DND-41 (cell line): Measurements from ENCODE around the gene PRKAR2B.

Source experiments
- ATAC-seq: fragments of 200-7000 bp; cut with Tn5 transposase; 3 replicates; pipeline ENCODE4 v1.9.1; 2021; ENCODE audit warnings: low read depth; ENCODE audit not compliant: insufficient read depth
- DNase-seq: peaks from one replicate; pipeline ENCODE4 v3.0.0-alpha.2; 2020
- H2AFZ ChIP-seq: 2 replicates; pipeline ENCODE4 v1.6.0; 2012; ENCODE audit warnings: low read depth, low read length
- H3K27ac ChIP-seq: 2 replicates; pipeline ENCODE4 v1.5.1; 2012; ENCODE audit warnings: low read length, inconsistent platforms
- H3K27me3 ChIP-seq: fragments of 200-600 bp; sonication (generic); 2 replicates; pipeline ENCODE4 v1.6.0; 2012; ENCODE audit warnings: low read length, mild to moderate bottlenecking, inconsistent platforms; ENCODE audit not compliant: insufficient read depth, poor library complexity
- H3K36me3 ChIP-seq: 2 replicates; pipeline ENCODE4 v1.5.1; 2012; ENCODE audit warnings: low read length, inconsistent platforms; ENCODE audit not compliant: insufficient read depth
- H3K4me1 ChIP-seq: 2 replicates; pipeline ENCODE4 v1.5.1; 2012; ENCODE audit warnings: mild to moderate bottlenecking, low read length; ENCODE audit not compliant: insufficient read depth
- H3K4me2 ChIP-seq: 2 replicates; pipeline ENCODE4 v1.6.0; 2012; ENCODE audit warnings: mild to moderate bottlenecking, moderate library complexity, low read length, inconsistent platforms; ENCODE audit not compliant: insufficient read depth
- H3K4me3 ChIP-seq, 2 experiments: fragments of 200-600 bp in 1 of 2; shearing (Covaris generic) in 1 of 2; 2 replicates each; pipeline ENCODE4 v1.5.1; 2012 to 2016; ENCODE audit warnings: inconsistent platforms in 2 of 2, low read length in 2 of 2, mild to moderate bottlenecking in 2 of 2, low read depth in 1 of 2, moderate library complexity in 1 of 2
- H3K79me2 ChIP-seq: 2 replicates; pipeline ENCODE4 v1.6.0; 2012; ENCODE audit warnings: low read length, inconsistent platforms; ENCODE audit not compliant: insufficient read depth
- H3K9ac ChIP-seq: 2 replicates; pipeline ENCODE4 v1.6.0; 2012; ENCODE audit warnings: low read depth, mild to moderate bottlenecking, inconsistent platforms, low read length, moderate library complexity
- H3K9me3 ChIP-seq: 2 replicates; pipeline ENCODE4 v1.5.1; 2012; ENCODE audit warnings: low read length, moderate library complexity, mild to moderate bottlenecking, inconsistent platforms; ENCODE audit not compliant: insufficient read depth, severe bottlenecking
- H4K20me1 ChIP-seq: 2 replicates; pipeline ENCODE4 v1.6.0; 2012; ENCODE audit warnings: low read length; ENCODE audit not compliant: insufficient read depth
- CTCF ChIP-seq: IDR thresholded peaks from 2 replicates; pipeline ENCODE4 v1.5.1; 2012; ENCODE audit warnings: borderline replicate concordance, low read length, moderate library complexity, mild to moderate bottlenecking; ENCODE audit not compliant: poor library complexity, severe bottlenecking; ENCODE audit errors: extremely low read depth
- EZH2 ChIP-seq: IDR thresholded peaks from 3 replicates; pipeline ENCODE4 v1.6.1; 2012; ENCODE audit warnings: borderline replicate concordance, low read depth, mild to moderate bottlenecking, moderate library complexity, low read length, inconsistent platforms; ENCODE audit not compliant: severe bottlenecking

Gene PRKAR2B

DNA sequence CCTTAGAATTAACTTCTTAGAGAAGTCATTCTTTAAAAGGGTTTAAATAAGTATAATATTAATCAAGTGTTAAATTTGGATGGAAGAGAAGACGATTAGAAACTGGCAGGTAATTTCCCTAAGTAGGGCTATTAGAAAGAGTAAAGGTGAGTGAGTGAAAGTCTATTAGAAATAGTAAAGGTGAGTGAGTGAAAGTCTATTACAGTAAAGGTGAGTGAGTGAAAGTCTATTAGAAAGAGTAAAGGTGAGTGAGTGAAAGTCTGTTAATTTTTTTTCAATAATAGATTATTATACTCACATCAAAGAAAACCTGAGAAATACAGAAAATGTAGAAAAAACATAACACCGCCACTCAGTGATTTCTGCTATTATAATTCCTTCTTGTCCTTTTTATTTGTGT, 113.5 kb downstream of the PRKAR2B start:
- H3K36me3 ChIP-seq: no peaks in the 10 kb centered on the region
- H3K27me3 ChIP-seq: no peaks in the 10 kb centered on the region
- no peak overlapping the region for H2AFZ ChIP-seq
- no peak overlapping the region for H3K9ac ChIP-seq
- no peaks in the 10 kb centered on the region for H3K4me1 ChIP-seq
- no peak for TF ChIP-seq CTCF
- no peak for TF ChIP-seq EZH2
- no peak for DNase-seq
- H3K27ac ChIP-seq: no peak overlapping the region
- H4K20me1 ChIP-seq: no peaks in the 10 kb centered on the region
- no peaks in the 10 kb centered on the region for H3K9me3 ChIP-seq
- ATAC-seq: no peak
- H3K79me2 ChIP-seq: no peaks in the 10 kb centered on the region
- H3K4me2 ChIP-seq: no peak overlapping the region
- H3K4me3 ChIP-seq: no peak overlapping the region

GRCh38 chr7:107160389-107160788, 115.9 kb downstream of the PRKAR2B start:
- Histone ChIP-seq H3K4me1 (no peaks in the 10 kb centered on the region), H3K4me3 (no peak overlapping the region), H3K9me3 (no peaks in the 10 kb centered on the region), H2AFZ (no peak overlapping the region), H3K4me2 (no peak overlapping the region), H4K20me1 (no peaks in the 10 kb centered on the region), H3K36me3 (no peaks in the 10 kb centered on the region), H3K27me3 (peaks cover 4% of the 10 kb centered on the region), H3K27ac (no peak overlapping the region), H3K9ac (no peak overlapping the region), H3K79me2 (no peaks in the 10 kb centered on the region)
- DNase-seq: no peak
- TF ChIP-seq EZH2 (no peak), CTCF (no peak)
- no peak for ATAC-seq

GRCh38 chr7:107161415-107161814, 116.9 kb downstream of the PRKAR2B start:
- no peaks in the 10 kb centered on the region for H3K36me3 ChIP-seq
- DNase-seq (no peak), ATAC-seq (no peak)
- H3K4me3 ChIP-seq: no peak overlapping the region
- no peak for TF ChIP-seq CTCF
- no peak for TF ChIP-seq EZH2
- H3K4me2 ChIP-seq: no peak overlapping the region
- H3K27ac ChIP-seq: no peak overlapping the region
- peaks cover 4% of the 10 kb centered on the region for H3K4me1 ChIP-seq
- no peaks in the 10 kb centered on the region for H3K79me2 ChIP-seq
- H4K20me1 ChIP-seq: no peaks in the 10 kb centered on the region
- H3K9ac ChIP-seq: no peak overlapping the region
- no peak overlapping the region for H2AFZ ChIP-seq
- H3K27me3 ChIP-seq: peaks cover 5% of the 10 kb centered on the region
- H3K9me3 ChIP-seq: no peaks in the 10 kb centered on the region

GRCh38 chr7:107162475-107162874, 118.0 kb downstream of the PRKAR2B start:
- H3K27ac ChIP-seq: no peak overlapping the region
- H3K4me1 ChIP-seq: peaks cover 15% of the 10 kb centered on the region
- H3K9me3 ChIP-seq: no peaks in the 10 kb centered on the region
- no peaks in the 10 kb centered on the region for H3K79me2 ChIP-seq
- H3K4me3 ChIP-seq: no peak overlapping the region
- H3K9ac ChIP-seq: no peak overlapping the region
- ATAC-seq (no peak), DNase-seq (no peak)
- TF ChIP-seq EZH2: no peak
- no peak for TF ChIP-seq CTCF
- H3K27me3 ChIP-seq: peaks cover 5% of the 10 kb centered on the region
- no peak overlapping the region for H3K4me2 ChIP-seq
- H4K20me1 ChIP-seq: no peaks in the 10 kb centered on the region
- H2AFZ ChIP-seq: no peak overlapping the region
- H3K36me3 ChIP-seq: no peaks in the 10 kb centered on the region
